BLaER1 (cell line): ENCODE measurements around the gene MLST8.

ENCODE experiments used
- H3K27ac ChIP-seq: shearing (Covaris generic); formaldehyde crosslinking; 2 replicates; pipeline ENCODE4 v1.8.1; 2022
- H3K27me3 ChIP-seq: shearing (Covaris generic); formaldehyde crosslinking; 2 replicates; pipeline ENCODE4 v1.8.1; 2022
- H3K36me3 ChIP-seq: shearing (Covaris generic); formaldehyde crosslinking; 2 replicates; pipeline ENCODE4 v1.8.1; 2022
- H3K4me1 ChIP-seq: shearing (Covaris generic); formaldehyde crosslinking; 2 replicates; pipeline ENCODE4 v1.8.1; 2022
- H3K4me2 ChIP-seq: shearing (Covaris generic); formaldehyde crosslinking; 2 replicates; pipeline ENCODE4 v1.8.1; 2022
- H3K4me3 ChIP-seq: shearing (Covaris generic); formaldehyde crosslinking; 2 replicates; pipeline ENCODE4 v1.8.1; 2022
- H3K9ac ChIP-seq: shearing (Covaris generic); formaldehyde crosslinking; 2 replicates; pipeline ENCODE4 v1.8.1; 2022
- H3K9me3 ChIP-seq: shearing (Covaris generic); formaldehyde crosslinking; 2 replicates; pipeline ENCODE4 v1.8.1; 2022
- H4K20me1 ChIP-seq: shearing (Covaris generic); formaldehyde crosslinking; 2 replicates; pipeline ENCODE4 v1.8.1; 2022
- Cebpa-rat ChIP-seq: shearing (Covaris generic); IDR thresholded peaks from 2 replicates; pipeline ENCODE4 v1.8.1; 2022

Gene MLST8

DNA sequence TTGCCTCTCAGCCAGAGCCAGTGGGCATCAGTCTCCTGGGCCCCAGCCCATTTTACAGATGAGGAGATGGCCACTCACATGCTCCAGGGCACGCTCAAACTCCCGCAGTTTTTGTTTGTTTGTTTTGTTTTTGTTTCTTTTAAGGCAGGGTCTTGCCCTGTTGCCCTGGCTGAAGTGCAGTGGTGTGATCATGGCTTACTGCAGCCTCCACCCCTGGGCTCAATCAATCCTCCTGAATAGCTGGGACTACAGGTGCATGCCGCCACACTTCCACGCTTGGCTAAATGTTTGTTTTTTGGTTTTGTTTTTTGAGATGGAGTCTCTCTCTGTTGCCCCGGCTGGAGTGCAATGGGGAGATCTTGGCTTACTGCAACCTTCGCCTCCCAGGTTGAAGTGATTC, 21.7 kb downstream of the MLST8 start:
- H3K36me3 ChIP-seq = peaks cover 57% of the 10 kb centered on the region
- H3K27ac ChIP-seq = no peak overlapping the region
- TF ChIP-seq Cebpa-rat = no peak
- no peaks in the 10 kb centered on the region for H3K27me3 ChIP-seq
- no peaks in the 10 kb centered on the region for H3K9me3 ChIP-seq
- H4K20me1 ChIP-seq = peaks cover 81% of the 10 kb centered on the region
- H3K4me1 ChIP-seq = peaks cover 31% of the 10 kb centered on the region
- no peak overlapping the region for H3K4me2 ChIP-seq
- no peak overlapping the region for H3K9ac ChIP-seq
- no peak overlapping the region for H3K4me3 ChIP-seq

- Histone ChIP-seq H4K20me1 (peaks cover 93% of the 10 kb centered on the region), H3K9ac (0 out of 2 replicates have a peak overlapping the region, but pooled peaks have one; percentile 24), H3K4me2 (no peak overlapping the region), H3K36me3 (peaks cover 71% of the 10 kb centered on the region), H3K27ac (no peak overlapping the region), H3K9me3 (no peaks in the 10 kb centered on the region), H3K27me3 (no peaks in the 10 kb centered on the region), H3K4me1 (peaks cover 28% of the 10 kb centered on the region), H3K4me3 (no peak overlapping the region)
- TF ChIP-seq Cebpa-rat = no peak
These were observed 23.0 kb downstream of the MLST8 start for GRCh38 chr16:2228161-2228824.

- Histone ChIP-seq H3K27me3 (no peaks in the 10 kb centered on the region), H3K9ac (no peak overlapping the region), H3K9me3 (no peaks in the 10 kb centered on the region), H3K27ac (no peak overlapping the region), H4K20me1 (peaks cover 97% of the 10 kb centered on the region), H3K4me3 (no peak overlapping the region), H3K4me2 (no peak overlapping the region), H3K36me3 (peaks cover 79% of the 10 kb centered on the region), H3K4me1 (peaks cover 36% of the 10 kb centered on the region)
- no peak for TF ChIP-seq Cebpa-rat
These were observed 23.8 kb downstream of the MLST8 start for GRCh38 chr16:2229091-2229490.

GRCh38 chr16:2229632-2230250, 24.5 kb downstream of the MLST8 start:
- Histone ChIP-seq H3K27me3 (no peaks in the 10 kb centered on the region), H3K4me3 (no peak overlapping the region), H3K9ac (no peak overlapping the region), H4K20me1 (peaks cover 95% of the 10 kb centered on the region), H3K4me1 (peaks cover 35% of the 10 kb centered on the region), H3K36me3 (peaks cover 84% of the 10 kb centered on the region), H3K4me2 (no peak overlapping the region), H3K27ac (no peak overlapping the region), H3K9me3 (no peaks in the 10 kb centered on the region)
- TF ChIP-seq Cebpa-rat = no peak

- no peak for TF ChIP-seq Cebpa-rat
- peaks cover 28% of the 10 kb centered on the region for H3K4me1 ChIP-seq
- no peak overlapping the region for H3K27ac ChIP-seq
- H3K9ac ChIP-seq = no peak overlapping the region
- H4K20me1 ChIP-seq = peaks cover 95% of the 10 kb centered on the region
- H3K4me3 ChIP-seq = no peak overlapping the region
- peaks cover 90% of the 10 kb centered on the region for H3K36me3 ChIP-seq
- H3K4me2 ChIP-seq = no peak overlapping the region
- no peaks in the 10 kb centered on the region for H3K27me3 ChIP-seq
- H3K9me3 ChIP-seq = no peaks in the 10 kb centered on the region
These were observed 25.1 kb downstream of the MLST8 start for GRCh38 chr16:2230376-2230775.

- no peak overlapping the region for H3K9ac ChIP-seq
- peaks cover 2% of the 10 kb centered on the region for H3K27me3 ChIP-seq
- peaks cover 96% of the 10 kb centered on the region for H3K36me3 ChIP-seq
- peaks cover 95% of the 10 kb centered on the region for H4K20me1 ChIP-seq
- TF ChIP-seq Cebpa-rat = no peak
- no peak overlapping the region for H3K4me3 ChIP-seq
- no peaks in the 10 kb centered on the region for H3K9me3 ChIP-seq
- H3K4me1 ChIP-seq = peaks cover 19% of the 10 kb centered on the region
- H3K27ac ChIP-seq = no peak overlapping the region
- no peak overlapping the region for H3K4me2 ChIP-seq
These were observed 26.0 kb downstream of the MLST8 start for GRCh38 chr16:2231016-2231931.

DNA sequence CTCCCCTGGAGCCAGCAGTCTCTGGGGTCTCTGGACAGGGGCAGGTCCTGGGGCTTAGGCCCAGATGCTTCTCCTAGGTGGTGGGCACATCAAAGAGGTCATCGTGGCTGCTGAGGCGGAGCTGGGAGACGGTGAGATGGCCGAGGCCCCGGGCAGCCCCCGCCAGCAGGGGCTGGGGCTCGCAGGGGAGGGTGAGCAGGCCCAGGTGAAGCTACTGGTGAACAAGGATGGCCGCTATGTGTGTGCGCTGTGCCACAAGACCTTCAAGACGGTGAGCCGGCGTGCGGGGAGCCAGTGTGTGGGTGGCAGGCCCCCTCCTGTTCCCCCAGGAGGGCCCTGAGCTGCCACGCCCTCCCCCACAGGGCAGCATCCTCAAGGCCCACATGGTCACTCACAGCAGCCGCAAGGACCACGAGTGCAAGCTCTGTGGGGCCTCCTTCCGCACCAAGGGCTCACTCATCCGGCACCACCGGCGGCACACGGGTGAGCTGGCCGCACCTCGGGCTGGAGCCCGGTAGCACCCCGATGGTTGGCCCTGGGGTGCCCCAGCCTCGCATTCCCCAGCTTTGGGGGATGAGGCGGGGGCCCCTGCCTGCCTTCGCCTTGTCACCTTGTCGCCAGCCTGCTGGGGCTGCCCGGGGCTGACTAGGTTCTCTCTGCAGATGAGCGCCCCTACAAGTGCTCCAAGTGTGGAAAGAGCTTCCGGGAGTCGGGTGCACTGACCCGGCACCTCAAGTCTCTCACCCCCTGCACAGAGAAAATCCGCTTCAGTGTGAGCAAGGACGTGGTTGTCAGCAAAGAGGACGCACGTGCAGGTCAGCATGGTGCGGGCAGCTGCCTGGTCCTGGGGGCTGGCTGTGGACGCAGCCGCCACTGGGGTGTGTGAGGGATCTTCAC, 27.1 kb downstream of the MLST8 start:
- Histone ChIP-seq H3K4me2 (no peak overlapping the region), H3K4me3 (no peak overlapping the region), H3K4me1 (peaks cover 14% of the 10 kb centered on the region), H3K9ac (no peak overlapping the region), H3K27me3 (peaks cover 13% of the 10 kb centered on the region), H3K36me3 (peaks cover 93% of the 10 kb centered on the region), H4K20me1 (peaks cover 94% of the 10 kb centered on the region), H3K9me3 (no peaks in the 10 kb centered on the region), H3K27ac (no peak overlapping the region)
- no peak for TF ChIP-seq Cebpa-rat

DNA sequence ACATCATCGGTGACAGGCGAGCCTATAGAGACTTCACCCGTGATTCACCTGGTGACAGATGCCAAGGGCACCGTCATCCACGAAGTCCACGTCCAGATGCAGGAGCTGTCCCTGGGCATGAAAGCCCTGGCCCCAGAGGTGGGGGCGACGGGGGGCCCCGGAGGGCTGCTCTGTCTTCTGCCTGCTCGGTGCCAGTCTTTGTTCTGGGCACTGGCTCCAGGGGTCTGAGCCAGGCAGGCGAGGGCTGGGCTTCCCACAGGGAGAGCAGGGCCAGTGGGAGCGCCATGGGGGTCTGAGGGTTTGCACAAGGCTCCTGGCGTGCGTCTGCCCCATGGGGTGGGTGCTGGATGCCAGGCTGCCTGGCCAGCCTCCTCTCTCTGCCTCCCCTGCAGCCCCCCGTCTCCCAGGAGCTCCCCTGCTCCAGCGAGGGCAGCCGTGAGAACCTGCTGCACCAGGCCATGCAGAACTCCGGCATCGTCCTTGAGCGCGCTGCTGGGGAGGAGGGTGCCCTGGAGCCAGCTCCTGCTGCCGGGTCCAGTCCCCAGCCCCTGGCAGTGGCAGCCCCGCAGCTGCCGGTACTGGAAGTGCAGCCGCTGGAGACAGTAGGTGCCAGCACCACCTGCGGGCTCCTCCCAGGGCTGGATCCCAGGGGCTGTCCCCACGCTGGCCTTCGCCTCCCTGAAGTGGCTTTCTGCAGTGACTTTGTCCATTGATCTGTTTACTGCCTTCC, 28.0 kb downstream of the MLST8 start:
- H3K36me3 ChIP-seq = peaks cover 94% of the 10 kb centered on the region
- no peaks in the 10 kb centered on the region for H3K9me3 ChIP-seq
- TF ChIP-seq Cebpa-rat = no peak
- H3K4me2 ChIP-seq = peak overlapping the region; percentile 65; the same call in 1 of the 2 replicates
- H3K27ac ChIP-seq = 0 out of 2 replicates have a peak overlapping the region, but pooled peaks have one; percentile 26
- peaks cover 14% of the 10 kb centered on the region for H3K4me1 ChIP-seq
- peaks cover 94% of the 10 kb centered on the region for H4K20me1 ChIP-seq
- no peak overlapping the region for H3K9ac ChIP-seq
- no peak overlapping the region for H3K4me3 ChIP-seq
- peaks cover 21% of the 10 kb centered on the region for H3K27me3 ChIP-seq
